GM12878 (cell line): ENCODE results near the gene ASF1B. TPM values are rescaled to one million over a fixed set of nuclear protein-coding genes. Genes with fewer than 3 reads are reported as not detected.

Source experiments
- ATAC-seq: fragments of 200-7000 bp; cut with Tn5 transposase; 3 replicates; pipeline ENCODE4 v1.9.1; 2020; ENCODE audit warnings: mild to moderate bottlenecking, moderate library complexity
- BruUV-seq: library from RNA; stranded (reverse); fragments of 400-500 nt; replicated peaks from 2 replicates; lab custom pipeline; 2021; lab: Mats Ljungman, UMichigan
- CTCF ChIA-PET: fragments of 300-600 bp; sonication (Branson Sonifier 250); formaldehyde crosslinking; extraction: SDS; loops from one replicate; lab custom pipeline; 2021; ENCODE audit warnings: inconsistent platforms; lab: Yijun Ruan, JAX
- POLR2A ChIA-PET: fragments of 350-600 bp; formaldehyde crosslinking; extraction: SDS; loops from one replicate; lab custom pipeline; 2021; ENCODE audit warnings: inconsistent platforms; lab: Charles Lee
- RAD21 ChIA-PET: fragments of 300-600 bp; sonication (Branson Sonifier 250); formaldehyde crosslinking; loops from one replicate; lab custom pipeline; 2023; ENCODE audit warnings: antibody characterized with exemption; ENCODE audit not compliant: unreplicated experiment; lab: Charles Lee
- SMC1A ChIA-PET: fragments of 300-600 bp; sonication (Branson Sonifier 250); formaldehyde crosslinking; loops from one replicate; lab custom pipeline; 2023; ENCODE audit not compliant: unreplicated experiment, uncharacterized antibody; lab: Charles Lee
- DNase-seq: peaks from one replicate; pipeline ENCODE4 v3.0.0-alpha.2; 2011; ENCODE audit warnings: low read depth, low spot score
- FAIRE-seq: peaks from 3 replicates; lab custom pipeline; 2011; peaks lifted over from hg19 to GRCh38; lab: Jason Lieb, UNC
- H2AFZ ChIP-seq: 2 replicates; pipeline ENCODE4 v1.6.0; 2011; ENCODE audit warnings: low read depth, low read length, control low read depth; ENCODE audit not compliant: control insufficient read depth
- H3K27ac ChIP-seq: 2 replicates; pipeline ENCODE4 v1.5.1; 2011; ENCODE audit warnings: control low read depth; ENCODE audit not compliant: control insufficient read depth, insufficient read depth
- H3K27me3 ChIP-seq, 2 experiments: replicated peaks in 1 of 2; 2 replicates each; pipeline versions ENCODE4 v1.6.0 to v1.6.1; 2011; ENCODE audit warnings: low read length in 1 of 2; ENCODE audit not compliant: control insufficient read depth in 2 of 2, insufficient read depth in 2 of 2
- H3K36me3 ChIP-seq, 2 experiments: 2 replicates each; pipeline ENCODE4 v1.5.1; 2011; ENCODE audit warnings: low read length in 1 of 2; ENCODE audit not compliant: control insufficient read depth in 2 of 2, insufficient read depth in 2 of 2
- H3K4me1 ChIP-seq: 2 replicates; pipeline ENCODE4 v1.6.1; 2011; ENCODE audit warnings: mild to moderate bottlenecking, low read length, moderate library complexity, mixed read lengths; ENCODE audit not compliant: control insufficient read depth, insufficient read depth
- H3K4me2 ChIP-seq: 2 replicates; pipeline ENCODE4 v1.6.0; 2011; ENCODE audit warnings: control low read depth; ENCODE audit not compliant: control insufficient read depth, insufficient read depth
- H3K4me3 ChIP-seq: fragments of 200-600 bp; sonication (generic); 2 replicates; pipeline ENCODE4 v1.5.1; 2016
- H3K79me2 ChIP-seq: 2 replicates; pipeline ENCODE4 v1.6.0; 2011; ENCODE audit warnings: low read length; ENCODE audit not compliant: control insufficient read depth, insufficient read depth
- H3K9ac ChIP-seq: 2 replicates; pipeline ENCODE4 v1.8.0; 2011; ENCODE audit warnings: low read length, control low read depth, mixed read lengths; ENCODE audit not compliant: control insufficient read depth, insufficient read depth
- H3K9me3 ChIP-seq: replicated peaks from 3 replicates; pipeline ENCODE4 v1.5.1; 2011; ENCODE audit warnings: mild to moderate bottlenecking, low read length; ENCODE audit not compliant: control insufficient read depth, insufficient read depth
- H4K20me1 ChIP-seq: 2 replicates; pipeline ENCODE4 v1.6.0; 2011; ENCODE audit not compliant: control insufficient read depth, insufficient read depth
- HDAC6 ChIP-seq: fragments of 200-600 bp; sonication (generic); IDR thresholded peaks from one replicate; pipeline ENCODE4 v1.8.0; 2017; ENCODE audit warnings: antibody characterized with exemption; ENCODE audit not compliant: unreplicated experiment
- MTA3 ChIP-seq: IDR thresholded peaks from 2 replicates; pipeline ENCODE4 v1.6.1; 2012; ENCODE audit warnings: low read length, inconsistent platforms, borderline replicate concordance
- NFIC ChIP-seq: IDR thresholded peaks from 2 replicates; pipeline ENCODE4 v1.6.1; 2012; ENCODE audit warnings: low read depth, mild to moderate bottlenecking, inconsistent platforms, low read length, moderate library complexity
- NFYA ChIP-seq: IDR thresholded peaks from 2 replicates; pipeline ENCODE4 v1.6.1; 2011; ENCODE audit warnings: low read depth, mild to moderate bottlenecking, low read length, improper control_type of control experiment, borderline replicate concordance
- NFYB ChIP-seq: IDR thresholded peaks from 2 replicates; pipeline ENCODE4 v1.6.1; 2011; ENCODE audit warnings: low read depth, mild to moderate bottlenecking, low read length, improper control_type of control experiment, moderate library complexity; ENCODE audit not compliant: insufficient read depth
- NKRF ChIP-seq: fragments of 450-650 bp; conservative IDR thresholded peaks from 2 replicates; pipeline ENCODE4 v1.6.1; 2017; ENCODE audit warnings: mild to moderate bottlenecking, moderate library complexity
- NR2F1 ChIP-seq: fragments of 450-650 bp; conservative IDR thresholded peaks from 2 replicates; pipeline ENCODE4 v1.6.1; 2017; ENCODE audit warnings: mild to moderate bottlenecking
- POLR2AphosphoS5 ChIP-seq: IDR thresholded peaks from 2 replicates; pipeline ENCODE4 v1.6.1; 2011; ENCODE audit warnings: mild to moderate bottlenecking, low read length, inconsistent platforms
- PRDM15 ChIP-seq: fragments of 450-650 bp; formaldehyde crosslinking; IDR thresholded peaks from 2 replicates; pipeline ENCODE4 v1.4.0; 2020; ENCODE audit warnings: mild to moderate bottlenecking, moderate library complexity
- SIN3A ChIP-seq: IDR thresholded peaks from 2 replicates; pipeline ENCODE4 v1.6.1; 2012; ENCODE audit warnings: low read depth, low read length, improper control_type of control experiment
- SP1 ChIP-seq: IDR thresholded peaks from one replicate; pipeline ENCODE4 v1.6.1; 2011; ENCODE audit warnings: low read depth, low read length
- YY1 ChIP-seq: IDR thresholded peaks from 2 replicates; pipeline ENCODE4 v1.6.1; 2011; ENCODE audit warnings: low read depth, mild to moderate bottlenecking, low read length
- WGBS: methylation state at CpG from one replicate; pipeline ENCODE4 v1.1.6; 2016; ENCODE audit warnings: low lambda C conversion rate; ENCODE audit not compliant: insufficient replicate concordance, insufficient coverage; ENCODE audit errors: missing lambda C conversion rate; 5-methylcytosine and 5-hydroxymethylcytosine counted together
- in situ Hi-C: fragments of 300-500 bp; cut with MboI; formaldehyde crosslinking; loops from 9 replicates; pipeline ENCODE4 v1.14.3; 2018; ENCODE audit warnings: mixed read lengths
- intact Hi-C: fragments of 100-400 bp; cut with micrococcal nuclease; formaldehyde crosslinking; loops from one replicate; pipeline ENCODE4 v1.14.2; 2022; ENCODE audit not compliant: unreplicated experiment
- polyA plus RNA-seq, 11 experiments: library from polyadenylated mRNA; depleted of rRNA in 4 of 11; unstranded in 6 of 11; stranded (reverse) in 5 of 11; fragments of >200 nt; fragmentation: Nextera tagmentation in 4 of 11; fragmentation: Illumina TruSeq in 1 of 11; extraction: Ambion mirVana in 4 of 11; extraction: Trizol in 1 of 11; gene quantifications; 1 replicate in 1 of 11; 2 replicates in 10 of 11; pipeline versions ENCODE4 v1.2.1 to v1.2.3, GENCODE V29; 2011 to 2016; ENCODE audit warnings: inconsistent platforms in 2 of 11, missing spikeins in 2 of 11, low read depth in 1 of 11
- total RNA-seq, 4 experiments: library from RNA; depleted of rRNA in 3 of 4; stranded (reverse); fragments of >200 nt in 3 of 4; fragmentation: Illumina TruSeq in 1 of 4; extraction: Trizol in 1 of 4; gene quantifications; 2 replicates each; pipeline versions ENCODE4 v1.2.1 to v1.2.3, GENCODE V29; 2013 to 2021
- TF ChIP-seq, protein P1 (sequence below): fragments of 450-650 bp; IDR thresholded peaks from 2 replicates; pipeline ENCODE4 v1.6.1; 2016; ENCODE audit warnings: mild to moderate bottlenecking
- TF ChIP-seq, protein P2 (sequence below): IDR thresholded peaks from 2 replicates; pipeline ENCODE4 v1.6.1; 2012; ENCODE audit warnings: low read depth, low read length, improper control_type of control experiment
- TF ChIP-seq, protein P3 (sequence below): IDR thresholded peaks from 2 replicates; pipeline ENCODE4 v1.6.1; 2011; ENCODE audit warnings: low read depth, mild to moderate bottlenecking, low read length, moderate library complexity, borderline replicate concordance; ENCODE audit errors: extremely low read depth

Gene ASF1B
- total and polyA plus RNA-seq, 10 of the 15 experiments (the other 5 are each of a cell fraction or from before 2014, with no cell fraction given): 10.4 to 217 (median 90.2) TPM

GRCh38 chr19:14135985-14136508, 342 bp downstream of the ASF1B start:
- H3K27ac ChIP-seq: peak overlapping the region; percentile 79
- SMC1A ChIA-PET: interaction anchor here (0.8 to 2.5 kb wide), 19 partner anchors 8 to 351 kb away, joined by 3 to 18 read pairs (median 5); partner anchors contain the start of genes MISP3 and PRKACA
- FAIRE-seq: no peak
- WGBS: 1% methylated on average over 11 of the region's 38 CpGs
- in situ Hi-C loops: no loop called here
- no peaks in the 10 kb centered on the region for H4K20me1 ChIP-seq
- ATAC-seq: peak; percentile 7
- DNase-seq: no peak
- POLR2A ChIA-PET: interaction anchor here (0.6 to 1.5 kb wide), 17 partner anchors 18 to 852 kb away, joined by 3 to 12 read pairs (median 4); partner anchors contain the start of genes C19orf53, DNAJB1 and PRKACA
- peaks cover 29% of the 10 kb centered on the region for H3K79me2 ChIP-seq
- peaks cover 0 to 4% of the 10 kb centered on the region in 2 experiments; a peak in 1 of 4 replicates for H3K36me3 ChIP-seq
- RAD21 ChIA-PET: interaction anchor here (0.5 to 3.1 kb wide), 46 partner anchors 8 to 387 kb away, joined by 3 to 27 read pairs (median 5); partner anchors contain the start of genes BRME1, CC2D1A, DNAJB1 and IL27RA
- H3K4me2 ChIP-seq: peak overlapping the region; percentile 88
- peak overlapping the region; percentile 84 for H2AFZ ChIP-seq
- H3K27me3 ChIP-seq: no peaks in the 10 kb centered on the region
- peak overlapping the region; percentile 98 for H3K4me3 ChIP-seq
- no peaks in the 10 kb centered on the region for H3K9me3 ChIP-seq
- no peak for TF ChIP-seq NFIC
- TF ChIP-seq MTA3: no peak
- 0 out of 2 replicates have a peak, but pooled peaks have one; percentile 17 for TF ChIP-seq YY1
- TF ChIP-seq, protein P1, sequence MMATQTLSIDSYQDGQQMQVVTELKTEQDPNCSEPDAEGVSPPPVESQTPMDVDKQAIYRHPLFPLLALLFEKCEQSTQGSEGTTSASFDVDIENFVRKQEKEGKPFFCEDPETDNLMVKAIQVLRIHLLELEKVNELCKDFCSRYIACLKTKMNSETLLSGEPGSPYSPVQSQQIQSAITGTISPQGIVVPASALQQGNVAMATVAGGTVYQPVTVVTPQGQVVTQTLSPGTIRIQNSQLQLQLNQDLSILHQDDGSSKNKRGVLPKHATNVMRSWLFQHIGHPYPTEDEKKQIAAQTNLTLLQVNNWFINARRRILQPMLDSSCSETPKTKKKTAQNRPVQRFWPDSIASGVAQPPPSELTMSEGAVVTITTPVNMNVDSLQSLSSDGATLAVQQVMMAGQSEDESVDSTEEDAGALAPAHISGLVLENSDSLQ: no peak
- no peak for TF ChIP-seq HDAC6
- no peak for TF ChIP-seq SP1
- 0 out of 2 replicates have a peak, but pooled peaks have one; percentile 57 for TF ChIP-seq NR2F1
- TF ChIP-seq NFYA: no peak
- 0 out of 2 replicates have a peak, but pooled peaks have one; percentile 85 for TF ChIP-seq POLR2AphosphoS5
- TF ChIP-seq NFYB: no peak
- no peak for TF ChIP-seq SIN3A
- TF ChIP-seq NKRF: no peak; the same call in 1 of the 2 replicates
- TF ChIP-seq, protein P2, sequence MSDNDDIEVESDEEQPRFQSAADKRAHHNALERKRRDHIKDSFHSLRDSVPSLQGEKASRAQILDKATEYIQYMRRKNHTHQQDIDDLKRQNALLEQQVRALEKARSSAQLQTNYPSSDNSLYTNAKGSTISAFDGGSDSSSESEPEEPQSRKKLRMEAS: no peak
- TF ChIP-seq, protein P3, sequence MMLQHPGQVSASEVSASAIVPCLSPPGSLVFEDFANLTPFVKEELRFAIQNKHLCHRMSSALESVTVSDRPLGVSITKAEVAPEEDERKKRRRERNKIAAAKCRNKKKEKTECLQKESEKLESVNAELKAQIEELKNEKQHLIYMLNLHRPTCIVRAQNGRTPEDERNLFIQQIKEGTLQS: no peak
- TF ChIP-seq PRDM15 (CRISPR knock-in tag): no peak
- intact Hi-C loops: loop anchor here (2.0 to 5.0 kb wide), 5 partner anchors 55 to 345 kb away; no protein-coding TSS in a partner anchor
- H3K9ac ChIP-seq: peak overlapping the region; percentile 83
- CTCF ChIA-PET: interaction anchor here (0.5 to 4.3 kb wide), 60 partner anchors 9 to 551 kb away, joined by 3 to 43 read pairs (median 4); partner anchors contain the start of genes MISP3, NANOS3, PALM3 and PKN1
- H3K4me1 ChIP-seq: 0 out of 2 replicates have a peak, but pooled peaks cover 8% of the 10 kb centered on the region
- BruUV-seq: no TSS peak
